Middle frontal gyrus (tissue), 1 donor: Measurements from ENCODE around the gene GPHA2.

Experiments
- DNase-seq: peaks from one replicate; pipeline ENCODE4 v3.0.0-alpha.2; 2015; ENCODE audit warnings: low spot score; ENCODE audit errors: extremely low spot score

Gene GPHA2

GRCh38 chr11:64892411-64892831 lies 43.3 kb downstream of the GPHA2 start:
- DNase-seq: no peak

GRCh38 chr11:64891880-64892279 lies 43.8 kb downstream of the GPHA2 start:
- no peak for DNase-seq

GRCh38 chr11:64891215-64891848 lies 44.4 kb downstream of the GPHA2 start:
- no peak for DNase-seq

- no peak for DNase-seq
Measured at GRCh38 chr11:64890522-64890939, 45.2 kb downstream of the GPHA2 start.

- no peak for DNase-seq
Measured at GRCh38 chr11:64888729-64889511, 46.8 kb downstream of the GPHA2 start.

GRCh38 chr11:64888406-64888728 lies 47.3 kb downstream of the GPHA2 start:
- no peak for DNase-seq

- no peak for DNase-seq
Measured at GRCh38 chr11:64887757-64888405, 47.8 kb downstream of the GPHA2 start.

GRCh38 chr11:64887234-64887756 lies 48.4 kb downstream of the GPHA2 start:
- no peak for DNase-seq

- no peak for DNase-seq
Measured at GRCh38 chr11:64885367-64886286, 50.1 kb downstream of the GPHA2 start.
